PFSK-1 (cell line): Measurements from ENCODE around the gene OR2Z1.

Experiments used
- FOXP2 ChIP-seq: optimal IDR thresholded peaks from 2 replicates; pipeline ENCODE3; 2011; ENCODE audit warnings: borderline replicate concordance, control low read depth, inconsistent platforms; ENCODE audit not compliant: insufficient read depth; ENCODE audit errors: extremely low read length, extremely low read depth
- POLR2AphosphoS5 ChIP-seq: IDR thresholded peaks from 2 replicates; pipeline ENCODE4 v1.6.1; 2012; ENCODE audit warnings: low read depth, mild to moderate bottlenecking, control low read depth, low read length, moderate library complexity
- REST ChIP-seq, 2 experiments: IDR thresholded peaks; 2 replicates each; pipeline versions ENCODE4 v1.6.1 to v1.8.0; 2011 to 2012; ENCODE audit warnings: low read depth in 2 of 2, low read length in 2 of 2, control low read depth in 1 of 2, inconsistent platforms in 1 of 2, mild to moderate bottlenecking in 1 of 2, moderate library complexity in 1 of 2; ENCODE audit not compliant: insufficient read depth in 1 of 2
- SIN3A ChIP-seq: IDR thresholded peaks from 2 replicates; pipeline ENCODE4 v1.6.1; 2012; ENCODE audit warnings: mild to moderate bottlenecking, low read length, moderate library complexity, borderline replicate concordance; ENCODE audit not compliant: insufficient read depth
- TAF1 ChIP-seq: IDR thresholded peaks from 2 replicates; pipeline ENCODE4 v1.6.1; 2012; ENCODE audit warnings: low read length, control low read depth, borderline replicate concordance; ENCODE audit not compliant: insufficient read depth

Gene OR2Z1

DNA sequence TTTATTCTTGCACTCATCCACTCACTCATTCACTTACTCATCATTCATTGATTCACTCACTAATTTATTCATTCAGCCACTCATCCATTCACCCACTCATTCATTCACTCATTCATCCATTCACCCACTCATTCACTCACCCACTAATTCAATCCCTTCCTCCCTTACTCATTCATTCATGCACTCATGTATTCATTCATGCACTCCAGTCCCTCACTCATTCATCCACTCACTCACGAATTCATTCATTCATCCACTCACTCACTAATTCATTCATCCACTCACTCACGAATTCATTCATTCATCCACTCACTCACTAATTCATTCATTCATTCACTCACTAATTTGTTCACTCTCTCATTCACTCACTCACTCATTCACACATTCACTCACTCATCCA, 39.0 kb upstream of the OR2Z1 start:
- TF ChIP-seq REST (IDR thresholded peaks at IDR 0.05; ENCODE audit: insufficient read depth in 1 of 2, low read depth in 2 of 2, low read length in 2 of 2) = no peak
- no peak for TF ChIP-seq TAF1
- TF ChIP-seq SIN3A = no peak
- TF ChIP-seq POLR2AphosphoS5 = no peak
- no peak for TF ChIP-seq FOXP2

GRCh38 chr19:8682931-8683330, 38.5 kb upstream of the OR2Z1 start:
- TF ChIP-seq FOXP2 (no peak), SIN3A (no peak), REST (IDR thresholded peaks at IDR 0.05; ENCODE audit: insufficient read depth in 1 of 2, low read depth in 2 of 2, low read length in 2 of 2) (no peak), TAF1 (no peak), POLR2AphosphoS5 (no peak)

GRCh38 chr19:8684001-8684902, 37.2 kb upstream of the OR2Z1 start:
- TF ChIP-seq SIN3A (no peak), REST (IDR thresholded peaks at IDR 0.05; ENCODE audit: insufficient read depth in 1 of 2, low read depth in 2 of 2, low read length in 2 of 2) (no peak)

DNA sequence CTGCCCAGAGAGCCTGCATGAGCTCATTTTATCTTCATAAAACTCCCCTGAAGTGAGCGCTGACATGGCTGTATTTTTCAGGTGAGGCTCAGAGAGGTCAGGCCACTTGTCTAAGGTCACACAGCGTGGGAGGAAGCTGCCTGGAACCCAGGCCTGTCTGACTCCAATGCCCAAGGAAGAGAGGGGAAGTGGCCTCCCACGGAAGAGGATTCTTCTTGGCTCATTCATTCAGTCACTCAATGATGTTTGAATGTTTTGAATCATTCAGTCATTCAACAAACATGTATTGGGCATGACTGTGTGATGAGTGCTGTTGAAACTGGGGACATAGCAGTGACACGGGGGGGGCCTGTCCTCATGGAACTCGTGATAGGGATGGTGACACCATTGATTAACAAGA, 34.9 kb upstream of the OR2Z1 start:
- TF ChIP-seq POLR2AphosphoS5 (no peak), TAF1 (no peak), REST (IDR thresholded peaks at IDR 0.05; ENCODE audit: insufficient read depth in 1 of 2, low read depth in 2 of 2, low read length in 2 of 2) (no peak), FOXP2 (no peak), SIN3A (no peak)

DNA sequence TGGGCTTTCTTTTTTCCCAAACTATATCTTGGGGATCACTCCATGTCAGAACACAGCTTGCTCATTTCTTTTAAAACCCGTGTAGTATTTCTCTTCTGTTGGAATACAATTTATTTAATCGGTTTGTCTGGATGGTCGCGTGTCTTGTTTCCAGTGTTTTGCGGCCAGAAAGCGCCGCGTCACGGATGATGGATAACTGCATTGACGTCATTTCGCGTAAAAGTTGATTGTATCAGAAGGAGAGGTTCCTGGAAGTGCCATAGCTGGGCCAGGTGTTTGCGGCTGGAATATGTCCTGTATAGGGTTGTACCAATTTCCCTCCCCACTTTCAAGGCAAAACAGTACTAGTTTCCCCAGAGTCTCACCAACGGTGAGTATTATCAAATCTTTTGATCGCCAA, 32.5 kb upstream of the OR2Z1 start:
- TF ChIP-seq FOXP2 (no peak), SIN3A (no peak), POLR2AphosphoS5 (no peak), REST (IDR thresholded peaks at IDR 0.05; ENCODE audit: insufficient read depth in 1 of 2, low read depth in 2 of 2, low read length in 2 of 2) (no peak), TAF1 (no peak)
